ENCODE data around the gene CLPTM1L. TPM values are rescaled to one million over a fixed set of nuclear protein-coding genes. Genes with fewer than 3 reads are reported as not detected.
A peak's percentile ranks its signal among the peaks of the same experiment; 100 is the strongest.

CLPTM1L gene
- total and polyA plus RNA-seq, 9 of the 15 experiments (the other 6 are each of a cell fraction or from before 2014, with no cell fraction given), result 3.5 to 217 (median 177) TPM

DNA sequence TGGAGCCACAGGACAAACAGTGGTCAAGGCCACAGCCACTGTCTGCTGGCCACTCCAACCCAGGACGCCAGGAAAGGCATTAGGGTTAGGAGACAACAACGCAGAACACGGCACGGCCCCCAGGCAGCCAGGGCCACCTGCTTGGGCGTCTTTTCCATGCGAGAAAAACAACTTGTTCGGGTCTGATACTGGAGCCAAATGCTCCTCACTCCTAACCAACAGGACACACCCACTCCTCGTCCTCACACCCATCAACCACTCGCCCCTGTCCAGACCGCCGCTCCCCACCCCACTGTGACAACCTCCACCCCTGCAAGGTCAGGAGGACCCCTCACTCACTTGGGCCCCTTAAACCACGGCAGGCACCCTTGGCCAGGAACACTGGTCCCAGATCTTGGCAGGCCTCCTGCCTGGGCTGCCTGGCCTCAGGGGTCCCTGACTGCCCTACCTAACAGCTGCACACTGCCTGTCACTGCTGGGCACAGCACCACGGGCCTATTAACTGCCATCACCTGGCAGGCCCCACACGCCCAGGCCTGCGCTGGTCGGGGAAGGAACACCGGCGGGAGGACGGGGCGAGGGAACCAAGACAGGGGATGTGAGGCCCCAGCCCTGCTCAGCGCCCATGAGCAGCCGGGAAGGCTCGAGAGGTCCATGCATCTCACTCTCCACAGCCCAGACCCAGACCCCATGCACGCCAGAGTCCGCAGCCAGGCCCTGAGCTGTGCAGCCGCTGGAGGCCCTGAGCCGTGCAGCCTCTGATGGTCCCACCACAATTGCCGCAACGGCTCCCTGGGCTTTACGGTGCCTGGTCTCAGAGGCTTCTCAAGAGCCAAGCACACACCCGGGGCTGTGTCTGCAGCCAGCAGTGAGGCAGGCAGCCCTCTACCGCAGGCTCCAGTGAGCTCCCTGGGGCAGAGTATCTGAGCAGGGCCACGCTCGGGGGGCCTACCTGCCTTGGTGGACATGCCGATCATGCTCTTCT is 13.8 kb downstream of the CLPTM1L start:
- H3K27ac ChIP-seq (ENCODE audit: extremely low read depth, low read depth, low read length), result no peak overlapping the region
- H3K4me1 ChIP-seq (replicated peaks in 1 of 2; ENCODE audit: control insufficient read depth in 2 of 2, insufficient read depth in 2 of 2, low read length in 2 of 2), result peaks cover 0 to 26% of the 10 kb centered on the region in 2 experiments; a peak in 2 of 5 replicates
- DNase-seq (ENCODE audit: extremely low read depth in 1 of 4, low spot score in 3 of 4) (no peak), ATAC-seq (peak; percentile 34; the same call in 2 of the 3 replicates), FAIRE-seq (no peak)
- H4K20me1 ChIP-seq (replicated peaks; ENCODE audit: control insufficient read depth, insufficient read depth, low read length), result peaks cover 33% of the 10 kb centered on the region
- no peak overlapping the region for H3K4me2 ChIP-seq (ENCODE audit: insufficient read depth, low read length)
- H3K9me1 ChIP-seq (ENCODE audit: control insufficient read depth, insufficient read depth, low read length), result no peaks in the 10 kb centered on the region
- in situ Hi-C loops (cut with MboI), result no loop called here
- no peak overlapping the region for H3K4me3 ChIP-seq
- CTCF ChIA-PET (ENCODE audit: low intra/inter-chr PET ratio), result no interaction called here
- H2AFZ ChIP-seq (ENCODE audit: low read depth, low read length), result no peak overlapping the region
- WGBS (ENCODE audit: insufficient coverage, low coverage, missing lambda C conversion rate), result 94% methylated on average over 26 of the region's 35 CpGs
- TF ChIP-seq ZNF668 (CRISPR knock-in tag; IDR thresholded peaks at IDR 0.05), result no peak
- TF ChIP-seq, protein P1, sequence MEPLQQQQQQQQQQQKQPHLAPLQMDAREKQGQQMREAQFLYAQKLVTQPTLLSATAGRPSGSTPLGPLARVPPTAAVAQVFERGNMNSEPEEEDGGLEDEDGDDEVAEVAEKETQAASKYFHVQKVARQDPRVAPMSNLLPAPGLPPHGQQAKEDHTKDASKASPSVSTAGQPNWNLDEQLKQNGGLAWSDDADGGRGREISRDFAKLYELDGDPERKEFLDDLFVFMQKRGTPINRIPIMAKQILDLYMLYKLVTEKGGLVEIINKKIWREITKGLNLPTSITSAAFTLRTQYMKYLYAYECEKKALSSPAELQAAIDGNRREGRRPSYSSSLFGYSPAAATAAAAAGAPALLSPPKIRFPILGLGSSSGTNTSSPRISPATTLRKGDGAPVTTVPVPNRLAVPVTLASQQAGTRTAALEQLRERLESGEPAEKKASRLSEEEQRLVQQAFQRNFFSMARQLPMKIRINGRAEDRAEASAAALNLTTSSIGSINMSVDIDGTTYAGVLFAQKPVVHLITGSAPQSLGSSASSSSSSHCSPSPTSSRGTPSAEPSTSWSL (CRISPR knock-in tag; IDR thresholded peaks at IDR 0.05; ENCODE audit: borderline replicate concordance), result no peak
- TF ChIP-seq ZNF444 (CRISPR knock-in tag; IDR thresholded peaks at IDR 0.05), result no peak
- no peak for TF ChIP-seq PHF8 (IDR thresholded peaks at IDR 0.05; ENCODE audit: borderline replicate concordance, low read length)
- TF ChIP-seq CREB1 (IDR thresholded peaks at IDR 0.05), result no peak
- TF ChIP-seq CREB1 (CRISPR knock-in tag; IDR thresholded peaks at IDR 0.05), result no peak
- TF ChIP-seq POLR2G (IDR thresholded peaks at IDR 0.05; ENCODE audit: low read depth, low read length), result peak; percentile 46; the same call in 1 of the 2 replicates
- TF ChIP-seq, protein P2, sequence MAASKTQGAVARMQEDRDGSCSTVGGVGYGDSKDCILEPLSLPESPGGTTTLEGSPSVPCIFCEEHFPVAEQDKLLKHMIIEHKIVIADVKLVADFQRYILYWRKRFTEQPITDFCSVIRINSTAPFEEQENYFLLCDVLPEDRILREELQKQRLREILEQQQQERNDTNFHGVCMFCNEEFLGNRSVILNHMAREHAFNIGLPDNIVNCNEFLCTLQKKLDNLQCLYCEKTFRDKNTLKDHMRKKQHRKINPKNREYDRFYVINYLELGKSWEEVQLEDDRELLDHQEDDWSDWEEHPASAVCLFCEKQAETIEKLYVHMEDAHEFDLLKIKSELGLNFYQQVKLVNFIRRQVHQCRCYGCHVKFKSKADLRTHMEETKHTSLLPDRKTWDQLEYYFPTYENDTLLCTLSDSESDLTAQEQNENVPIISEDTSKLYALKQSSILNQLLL (CRISPR knock-in tag; IDR thresholded peaks at IDR 0.05; ENCODE audit: borderline replicate concordance), result no peak
- peak; percentile 41; the same call in 1 of the 2 replicates for TF ChIP-seq RBFOX2 (IDR thresholded peaks at IDR 0.05; ENCODE audit: low read depth, low read length)
- POLR2A ChIA-PET, result no interaction called here
- no TSS peak for BruUV-seq (replicated peaks)
- H3K9ac ChIP-seq (ENCODE audit: insufficient read depth in 1 of 2, low read depth in 2 of 2, low read length in 2 of 2), result peak overlapping the region in 1 of 2 experiments; percentile 29; a peak in 2 of 4 replicates
- H3K27me3 ChIP-seq (ENCODE audit: control insufficient read depth in 2 of 2, insufficient read depth in 2 of 2, low read length in 2 of 2), result no peaks in the 10 kb centered on the region
- intact Hi-C loops (cut with micrococcal nuclease), result no loop called here
- no peaks in the 10 kb centered on the region for H3K9me3 ChIP-seq (replicated peaks; ENCODE audit: control insufficient read depth, insufficient read depth, low read depth, low read length)
- peaks cover 75% of the 10 kb centered on the region for H3K36me3 ChIP-seq (ENCODE audit: control insufficient read depth, insufficient read depth, low read length)
- H3K79me2 ChIP-seq (ENCODE audit: control insufficient read depth, insufficient read depth, low read length), result peaks cover 6% of the 10 kb centered on the region; the same call in 1 of the 3 replicates

Measured in K562 (cell line).